NCI-H2196 (cell line): Measurements from ENCODE around the gene PKP1.

Source experiments
- DNase-seq: peaks from one replicate; lab custom pipeline; 2025; ENCODE audit not compliant: unreplicated experiment; lab: John Stamatoyannopoulos, UW

Gene PKP1

GRCh38 chr1:201259476-201260235, 23.6 kb upstream of the PKP1 start:
- no peak for DNase-seq

DNA sequence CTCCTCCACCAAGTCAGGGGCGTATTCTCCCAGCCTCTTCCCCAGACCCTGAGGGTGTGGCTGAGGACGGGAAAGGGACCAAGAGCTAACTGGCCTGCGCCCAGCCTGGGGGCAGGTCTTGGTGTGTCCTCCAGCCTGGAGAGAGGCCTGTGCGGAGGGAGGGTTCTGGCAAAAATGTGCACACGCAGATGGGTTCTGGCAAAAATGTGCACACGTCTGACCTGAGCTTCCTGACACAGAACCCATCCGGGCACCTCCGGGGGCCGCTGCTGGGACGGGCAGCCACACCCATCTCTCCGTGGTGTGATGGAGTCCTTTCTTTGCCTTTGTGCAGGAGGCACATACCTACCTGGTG, 23.1 kb upstream of the PKP1 start:
- DNase-seq, result no peak

GRCh38 chr1:201260648-201261311, 22.5 kb upstream of the PKP1 start:
- DNase-seq, result no peak

- no peak for DNase-seq
Measured at GRCh38 chr1:201261771-201262547, 21.3 kb upstream of the PKP1 start.

DNA sequence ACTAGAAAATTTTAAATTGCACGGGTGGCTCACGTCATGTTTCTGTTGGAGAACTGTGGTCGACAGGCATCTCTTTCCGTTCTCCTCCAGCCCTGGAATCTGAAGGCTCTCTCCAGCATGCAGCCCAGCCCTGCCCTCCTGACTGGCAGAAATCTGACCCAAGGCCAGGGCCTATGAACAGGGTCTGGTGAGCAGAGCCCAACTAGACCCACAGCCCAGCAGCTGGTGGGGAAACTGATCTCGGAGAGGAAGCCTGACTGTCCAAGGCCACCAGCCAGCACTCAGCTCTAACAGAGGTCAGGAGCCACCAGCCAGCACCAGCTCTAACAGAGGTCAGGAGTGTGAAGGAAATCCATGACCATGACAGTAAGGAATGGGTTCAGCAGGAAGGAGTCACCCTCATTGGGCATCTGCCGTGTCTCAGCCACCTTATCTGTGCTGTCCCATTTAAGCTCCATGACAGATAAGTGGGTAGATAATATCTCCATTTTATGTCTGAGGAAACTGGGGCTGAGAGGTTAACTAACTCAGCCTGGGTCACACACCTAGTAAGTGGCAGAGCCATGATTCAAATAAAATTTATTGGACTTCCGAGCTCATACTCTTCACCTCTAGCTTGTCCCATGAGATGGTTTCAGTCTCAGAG, 20.2 kb upstream of the PKP1 start:
- DNase-seq, result no peak

DNA sequence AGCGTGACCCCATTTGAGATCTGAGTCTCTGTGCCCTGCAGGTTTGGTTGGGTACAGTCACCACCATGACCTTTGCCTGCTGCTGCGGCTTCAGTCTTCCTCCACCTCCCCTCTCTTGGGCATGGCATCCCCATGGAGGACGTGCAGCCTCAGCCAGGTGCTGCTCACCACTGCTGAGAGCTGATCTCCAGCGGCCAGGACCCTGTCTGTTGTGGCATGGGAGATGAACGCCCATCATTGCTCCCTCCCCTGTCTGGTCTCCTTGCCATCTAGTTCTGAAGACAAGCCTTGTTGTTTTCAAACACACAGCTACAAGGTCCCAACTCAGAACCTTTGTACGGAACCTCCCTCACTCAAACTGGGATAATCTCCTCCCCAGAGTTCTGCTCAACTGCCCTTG, 19.2 kb upstream of the PKP1 start:
- DNase-seq, result no peak

- no peak for DNase-seq
Measured at GRCh38 chr1:201264554-201264953, 18.8 kb upstream of the PKP1 start.

- no peak for DNase-seq
Measured at GRCh38 chr1:201265756-201266155, 17.6 kb upstream of the PKP1 start.

DNA sequence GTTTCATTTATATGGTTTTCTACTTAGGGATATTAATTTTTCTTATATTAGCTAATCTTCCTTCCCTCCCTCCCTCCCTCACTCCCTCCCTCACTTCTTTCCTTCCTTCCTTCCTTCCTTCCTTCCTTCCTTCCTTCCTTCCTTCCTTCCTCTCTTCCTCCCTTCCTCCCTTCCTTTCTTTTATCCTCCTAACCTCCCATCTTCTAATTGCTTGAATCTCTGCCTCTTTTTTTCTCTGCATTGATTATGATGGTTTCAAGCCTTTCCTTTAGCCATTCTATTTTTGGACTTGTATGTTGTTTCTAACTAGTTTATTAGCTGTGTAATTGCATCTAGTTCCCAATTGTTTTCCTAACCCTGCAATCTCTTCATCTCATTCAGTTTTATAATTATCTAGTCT, 17.0 kb upstream of the PKP1 start:
- no peak for DNase-seq

DNA sequence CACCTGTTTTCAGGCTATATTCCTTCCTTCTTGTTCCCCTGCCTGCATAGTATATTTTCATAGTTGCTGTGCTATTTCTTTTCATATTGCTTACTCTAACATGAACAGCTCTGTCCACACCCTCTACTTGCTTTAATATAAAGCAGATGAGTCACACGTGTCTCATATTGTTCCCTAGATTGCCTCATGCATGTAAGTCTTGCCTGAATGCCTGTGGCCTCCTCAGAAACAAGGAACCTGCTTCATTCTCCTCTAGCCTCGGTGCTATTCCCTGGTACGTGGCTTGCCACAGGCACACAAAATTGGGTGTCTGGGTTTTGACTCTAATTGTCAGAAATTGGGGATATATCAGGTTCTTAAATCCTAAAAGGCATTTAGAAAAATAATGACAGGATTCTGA, 16.5 kb upstream of the PKP1 start:
- DNase-seq, result no peak

GRCh38 chr1:201267481-201268229, 15.7 kb upstream of the PKP1 start:
- DNase-seq, result no peak

GRCh38 chr1:201268604-201269151, 14.6 kb upstream of the PKP1 start:
- peak; percentile 12 for DNase-seq

DNA sequence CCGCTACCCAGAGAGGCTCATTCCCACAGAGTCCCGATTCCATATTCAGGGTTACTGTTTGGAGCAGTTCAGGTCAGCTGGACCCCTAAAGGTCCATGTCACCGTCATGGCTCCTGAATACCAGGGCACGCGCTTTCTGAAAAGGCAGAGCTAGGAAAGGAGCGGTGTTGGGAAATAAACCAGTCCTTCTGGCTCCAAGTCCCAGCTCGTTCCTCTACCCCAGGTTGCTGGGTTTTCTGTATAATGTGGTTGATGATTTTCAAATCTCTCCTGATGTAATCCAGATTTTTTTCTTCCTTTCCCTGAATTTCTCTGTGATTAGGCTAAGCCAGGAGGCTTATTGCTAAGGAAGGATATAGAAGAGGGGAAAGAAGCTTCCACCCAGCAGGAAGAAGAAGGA, 14.0 kb upstream of the PKP1 start:
- DNase-seq, result no peak

DNA sequence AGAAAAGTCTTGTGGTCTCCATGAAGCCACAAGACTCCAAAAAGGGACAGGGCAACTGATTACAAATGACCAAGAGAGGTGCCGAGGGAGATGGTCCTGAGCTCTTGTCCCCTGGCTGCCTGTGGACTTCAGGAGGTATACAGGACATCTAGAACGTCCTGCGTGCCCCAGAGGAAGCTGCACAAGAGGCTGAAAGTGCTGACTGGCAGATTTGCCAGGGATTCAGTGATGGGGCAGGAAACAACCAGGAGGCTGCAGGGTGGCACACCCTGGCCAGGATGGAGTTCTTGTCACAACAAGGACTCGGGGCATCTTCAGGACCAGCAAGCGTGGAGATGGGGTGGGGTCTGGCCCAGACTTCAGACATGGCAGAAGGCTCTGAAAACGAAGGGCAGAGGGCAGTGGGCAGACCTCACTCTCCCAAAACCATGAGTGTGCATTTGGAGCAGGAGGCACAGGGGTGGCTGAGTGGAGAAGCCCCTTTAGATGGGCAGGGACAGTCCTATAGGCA, 13.4 kb upstream of the PKP1 start:
- DNase-seq, result no peak

- no peak for DNase-seq
Measured at GRCh38 chr1:201270616-201271390, 12.5 kb upstream of the PKP1 start.

GRCh38 chr1:201272799-201273198, 10.5 kb upstream of the PKP1 start:
- no peak for DNase-seq

DNA sequence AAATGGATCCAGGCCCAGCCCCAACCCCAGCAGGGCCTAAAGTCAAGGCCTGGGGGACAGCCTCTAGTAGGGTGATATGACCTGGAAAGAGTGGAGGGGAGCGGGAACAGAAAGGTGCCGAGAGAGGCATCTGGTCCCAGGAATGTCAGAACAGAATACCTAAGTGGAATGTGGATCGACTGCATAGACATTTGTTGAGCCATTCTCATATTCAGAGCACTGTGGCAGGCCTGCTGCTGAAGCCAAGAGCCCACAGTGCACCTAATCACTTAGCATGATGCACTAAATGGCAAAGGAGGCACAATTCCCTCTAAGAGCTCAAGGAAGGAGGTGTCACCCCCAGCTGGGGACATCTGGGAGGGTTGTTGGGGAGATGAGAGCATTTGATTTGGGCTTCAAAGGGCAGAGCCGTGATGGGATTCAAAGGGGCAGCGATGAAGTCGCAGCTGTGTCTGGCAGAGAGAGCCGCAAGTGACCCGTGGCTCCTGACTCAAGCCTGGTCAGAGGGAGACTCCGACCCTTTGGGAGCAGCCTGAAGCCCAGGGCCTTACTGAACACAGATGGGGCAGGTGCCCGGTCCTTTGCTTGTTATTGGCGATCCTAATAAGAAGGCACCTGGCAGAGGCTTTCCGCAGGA, 8.6 kb upstream of the PKP1 start:
- DNase-seq, result no peak

- peak; percentile 87 for DNase-seq
Measured at GRCh38 chr1:201275253-201275666, 8.0 kb upstream of the PKP1 start.

- DNase-seq, result no peak
Measured at GRCh38 chr1:201276891-201277290, 6.4 kb upstream of the PKP1 start.
